Chondrocyte (in vitro differentiated cells): ENCODE measurements around the gene VKORC1. TPM values are rescaled to one million over a fixed set of nuclear protein-coding genes. Genes with fewer than 3 reads are reported as not detected.

Experiments used
- DNase-seq: peaks from one replicate; pipeline ENCODE4 v3.0.0; 2021; ENCODE audit warnings: mixed read lengths, low spot score
- H3K27ac Mint-ChIP-seq: one replicate; pipeline ENCODE4 v1.8.0; 2021; ENCODE audit warnings: mild to moderate bottlenecking, moderate library complexity, mixed read lengths; ENCODE audit not compliant: unreplicated experiment
- H3K27me3 Mint-ChIP-seq: 2 replicates; pipeline ENCODE4 v1.8.0; 2021; ENCODE audit warnings: low read depth, mixed read lengths
- H3K36me3 Mint-ChIP-seq: 2 replicates; pipeline ENCODE4 v1.8.0; 2021; ENCODE audit warnings: low read depth, mixed read lengths
- H3K4me1 Mint-ChIP-seq: 2 replicates; pipeline ENCODE4 v1.8.0; 2021; ENCODE audit warnings: low read depth, mild to moderate bottlenecking, mixed read lengths
- H3K4me3 Mint-ChIP-seq: one replicate; pipeline ENCODE4 v1.8.0; 2021; ENCODE audit warnings: mild to moderate bottlenecking, moderate library complexity, mixed read lengths; ENCODE audit not compliant: unreplicated experiment
- H3K9me3 Mint-ChIP-seq: 2 replicates; pipeline ENCODE4 v1.8.0; 2021; ENCODE audit warnings: low read depth, mixed read lengths
- CTCF ChIP-seq: fragments of 200-600 bp; sonication (generic); IDR thresholded peaks from 2 replicates; pipeline ENCODE4 v1.5.0; 2021; ENCODE audit warnings: antibody characterized with exemption, mild to moderate bottlenecking, moderate library complexity
- total RNA-seq: library from RNA; stranded (reverse); gene quantifications from 3 replicates; pipeline ENCODE4 v1.2.1, GENCODE V29; 2021

The VKORC1 gene
- total RNA-seq, 1 donor from 2014 or later: 199 TPM

GRCh38 chr16:31061813-31062440, 32.7 kb downstream of the VKORC1 start:
- no peaks in the 10 kb centered on the region for H3K27me3 Mint-ChIP-seq
- peaks cover 14% of the 10 kb centered on the region for H3K36me3 Mint-ChIP-seq
- no peak overlapping the region for H3K4me3 Mint-ChIP-seq
- no peak overlapping the region for H3K27ac Mint-ChIP-seq
- no peaks in the 10 kb centered on the region for H3K9me3 Mint-ChIP-seq
- peaks cover 34% of the 10 kb centered on the region for H3K4me1 Mint-ChIP-seq
- no peak for TF ChIP-seq CTCF
- no peak for DNase-seq

- H3K4me3 Mint-ChIP-seq: no peak overlapping the region
- no peak for TF ChIP-seq CTCF
- H3K4me1 Mint-ChIP-seq: peaks cover 33% of the 10 kb centered on the region
- no peaks in the 10 kb centered on the region for H3K9me3 Mint-ChIP-seq
- peaks cover 14% of the 10 kb centered on the region for H3K36me3 Mint-ChIP-seq
- no peak for DNase-seq
- no peaks in the 10 kb centered on the region for H3K27me3 Mint-ChIP-seq
- H3K27ac Mint-ChIP-seq: no peak overlapping the region
Measured at GRCh38 chr16:31061126-31061812, 33.3 kb downstream of the VKORC1 start.

GRCh38 chr16:31055613-31056012, 39.0 kb downstream of the VKORC1 start:
- Mint-ChIP-seq H3K27ac (peak overlapping the region; percentile 45), H3K9me3 (peaks cover 3% of the 10 kb centered on the region), H3K4me1 (peaks cover 20% of the 10 kb centered on the region), H3K27me3 (no peaks in the 10 kb centered on the region), H3K4me3 (no peak overlapping the region), H3K36me3 (peaks cover 4% of the 10 kb centered on the region)
- TF ChIP-seq CTCF: no peak
- no peak for DNase-seq

- DNase-seq: no peak
- no peaks in the 10 kb centered on the region for H3K27me3 Mint-ChIP-seq
- H3K27ac Mint-ChIP-seq: peak overlapping the region; percentile 85
- peaks cover 3% of the 10 kb centered on the region for H3K9me3 Mint-ChIP-seq
- H3K4me1 Mint-ChIP-seq: peaks cover 20% of the 10 kb centered on the region
- H3K4me3 Mint-ChIP-seq: no peak overlapping the region
- H3K36me3 Mint-ChIP-seq: no peaks in the 10 kb centered on the region
- no peak for TF ChIP-seq CTCF
Measured at GRCh38 chr16:31052114-31052513, 42.5 kb downstream of the VKORC1 start.

- Mint-ChIP-seq H3K36me3 (no peaks in the 10 kb centered on the region), H3K27me3 (no peaks in the 10 kb centered on the region), H3K4me3 (no peak overlapping the region), H3K9me3 (peaks cover 3% of the 10 kb centered on the region), H3K4me1 (peaks cover 20% of the 10 kb centered on the region), H3K27ac (no peak overlapping the region)
- TF ChIP-seq CTCF: no peak
- no peak for DNase-seq
Measured at GRCh38 chr16:31050280-31051030, 44.1 kb downstream of the VKORC1 start.
